HCT116 (cell line): Measurements from ENCODE around the gene GCNT1. TPM values are rescaled to one million over a fixed set of nuclear protein-coding genes. Genes with fewer than 3 reads are reported as not detected.
"Not testable (repeated sequence)": the region's sequence is repeated elsewhere in the genome, so short reads cannot be mapped to it uniquely, and the experiment has no call there.

Source experiments
- ATAC-seq: fragments of 200-7000 bp; cut with Tn5 transposase; 2 replicates; pipeline ENCODE4 v1.9.1; 2020; ENCODE audit warnings: mild to moderate bottlenecking, moderate library complexity
- BruUV-seq: library from RNA; stranded (reverse); fragments of 400-500 nt; replicated peaks from 2 replicates; lab custom pipeline; 2021; lab: Mats Ljungman, UMichigan
- CTCF ChIA-PET: fragments of 300-600 bp; sonication (Branson Sonifier 250); formaldehyde crosslinking; loops from one replicate; lab custom pipeline; 2021; ENCODE audit warnings: antibody characterized with exemption; lab: Charles Lee
- POLR2A ChIA-PET: fragments of 300-600, 350-600 bp; sonication (Branson Sonifier 250); formaldehyde crosslinking; loops from one replicate; lab custom pipeline; 2021; ENCODE audit warnings: antibody characterized with exemption; lab: Charles Lee
- RAD21 ChIA-PET, 2 experiments: fragments of 300-600 bp; sonication (Branson Sonifier 250); formaldehyde crosslinking; loops; one replicate each; lab custom pipeline; 2023; ENCODE audit warnings: low total read pairs in 2 of 2; ENCODE audit not compliant: uncharacterized antibody in 2 of 2, unreplicated experiment in 2 of 2, low non-redundant PET in 1 of 2; lab: Charles Lee
- DNase-seq: peaks from one replicate; pipeline ENCODE4 v3.0.0-alpha.2; 2010; ENCODE audit warnings: low read depth, low spot score
- H2AFZ ChIP-seq: fragments of 200-600 bp; shearing (Covaris generic), sonication (generic); 2 replicates; pipeline ENCODE4 v1.6.1; 2017; ENCODE audit warnings: low read depth, mixed run types, mixed read lengths, antibody characterized with exemption, low read length; ENCODE audit not compliant: poor library complexity, severe bottlenecking
- H3K27ac ChIP-seq: 2 replicates; pipeline ENCODE4 v1.5.1; 2012; ENCODE audit warnings: low read depth, low read length
- H3K27me3 ChIP-seq: fragments of 200-600 bp; sonication (generic); 2 replicates; pipeline ENCODE4 v1.6.1; 2016; ENCODE audit warnings: mixed run types, low read length, mixed read lengths; ENCODE audit not compliant: insufficient read depth
- H3K36me3 ChIP-seq, 2 experiments: fragments of 200-500 bp in 1 of 2; fragments of 200-600 bp in 1 of 2; sonication (Bioruptor generic) in 1 of 2; sonication (generic) in 1 of 2; 2 replicates each; pipeline versions ENCODE4 v1.5.1 to v1.6.1; 2014 to 2016; ENCODE audit warnings: low read length in 2 of 2, inconsistent platforms in 1 of 2, mixed read lengths in 1 of 2, mixed run types in 1 of 2; ENCODE audit not compliant: insufficient read depth in 2 of 2, control insufficient read depth in 1 of 2
- H3K4me1 ChIP-seq, 2 experiments: fragments of 200-600 bp in 1 of 2; sonication (generic) in 1 of 2; 2 replicates each; pipeline versions ENCODE4 v1.5.1 to v1.6.1; 2012 to 2017; ENCODE audit warnings: low read length in 2 of 2, inconsistent platforms in 1 of 2, mild to moderate bottlenecking in 1 of 2, mixed read lengths in 1 of 2, mixed run types in 1 of 2, moderate library complexity in 1 of 2; ENCODE audit not compliant: insufficient read depth in 2 of 2, control insufficient read depth in 1 of 2
- H3K4me2 ChIP-seq: fragments of 200-600 bp; sonication (generic); 2 replicates; pipeline ENCODE4 v1.6.1; 2017; ENCODE audit warnings: mixed run types, low read length, mixed read lengths
- H3K4me3 ChIP-seq, 2 experiments: fragments of 200-600 bp in 1 of 2; sonication (generic) in 1 of 2; replicated peaks in 1 of 2; 2 replicates each; pipeline ENCODE4 v1.5.1; 2011 to 2016; ENCODE audit warnings: low read length in 2 of 2, control low read depth in 1 of 2, low read depth in 1 of 2, mild to moderate bottlenecking in 1 of 2, mixed read lengths in 1 of 2, mixed run types in 1 of 2
- H3K79me2 ChIP-seq: fragments of 200-600 bp; sonication (generic); 2 replicates; pipeline ENCODE4 v1.6.1; 2017; ENCODE audit warnings: mild to moderate bottlenecking, mixed run types, low read length, moderate library complexity, mixed read lengths; ENCODE audit not compliant: insufficient read depth
- H3K9ac ChIP-seq: fragments of 200-600 bp; sonication (generic); 2 replicates; pipeline ENCODE4 v1.6.1; 2016; ENCODE audit warnings: low read length, mixed read lengths
- H3K9me2 ChIP-seq: fragments of 200-600 bp; sonication (generic), shearing (Covaris generic); 2 replicates; pipeline ENCODE4 v1.6.1; 2017; ENCODE audit warnings: mixed run types, mild to moderate bottlenecking, moderate library complexity; ENCODE audit not compliant: insufficient read depth
- H3K9me3 ChIP-seq, 2 experiments: fragments of 200-500 bp in 1 of 2; fragments of 200-600 bp in 1 of 2; sonication (Bioruptor generic) in 1 of 2; sonication (generic) in 1 of 2; 2 replicates each; pipeline ENCODE4 v1.6.1; 2014 to 2017; ENCODE audit warnings: low read length in 2 of 2, mixed read lengths in 2 of 2, inconsistent platforms in 1 of 2, low read depth in 1 of 2, mild to moderate bottlenecking in 1 of 2, mixed run types in 1 of 2, moderate library complexity in 1 of 2; ENCODE audit not compliant: control insufficient read depth in 1 of 2, insufficient read depth in 1 of 2
- H4K20me1 ChIP-seq: fragments of 200-600 bp; sonication (generic), shearing (Covaris generic); 2 replicates; pipeline ENCODE4 v1.6.1; 2017; ENCODE audit warnings: mixed run types, mild to moderate bottlenecking, moderate library complexity; ENCODE audit not compliant: insufficient read depth
- CBX3 ChIP-seq: IDR thresholded peaks from 2 replicates; pipeline ENCODE4 v1.6.1; 2012; ENCODE audit warnings: low read depth
- CEBPB ChIP-seq: IDR thresholded peaks from 2 replicates; pipeline ENCODE4 v1.6.1; 2012; ENCODE audit warnings: low read depth
- EGR1 ChIP-seq: IDR thresholded peaks from 2 replicates; pipeline ENCODE4 v1.6.1; 2012; ENCODE audit warnings: low read depth
- ELF1 ChIP-seq: IDR thresholded peaks from 2 replicates; pipeline ENCODE4 v1.6.1; 2012; ENCODE audit warnings: low read depth, borderline replicate concordance
- FOSL1 ChIP-seq: IDR thresholded peaks from 2 replicates; pipeline ENCODE4 v1.6.1; 2012; ENCODE audit warnings: low read depth
- JUND ChIP-seq: IDR thresholded peaks from 2 replicates; pipeline ENCODE4 v1.6.1; 2012
- POLR2A ChIP-seq: IDR thresholded peaks from 2 replicates; pipeline ENCODE4 v1.7.0; 2011; ENCODE audit warnings: borderline replicate concordance; ENCODE audit not compliant: insufficient read depth, insufficient read length; ENCODE audit errors: extremely low read depth
- POLR2AphosphoS5 ChIP-seq: IDR thresholded peaks from 2 replicates; pipeline ENCODE4 v1.6.1; 2011; ENCODE audit warnings: mild to moderate bottlenecking, low read depth, low read length, moderate library complexity
- SIN3A ChIP-seq: IDR thresholded peaks from 2 replicates; pipeline ENCODE4 v1.6.1; 2012; ENCODE audit warnings: low read depth
- ZNF274 ChIP-seq: fragments of 200-500 bp; sonication (Bioruptor generic); IDR thresholded peaks from 2 replicates; pipeline ENCODE4 v1.6.1; 2014; ENCODE audit warnings: mild to moderate bottlenecking, low read depth, low read length, inconsistent platforms
- intact Hi-C: fragments of 100-400 bp; cut with micrococcal nuclease; formaldehyde crosslinking; loops from 2 replicates; pipeline ENCODE4 v1.10.0; 2022
- total RNA-seq: library from RNA; stranded (reverse); gene quantifications from one replicate; pipeline ENCODE4 v1.2.1, GENCODE V29; 2021; ENCODE audit not compliant: unreplicated experiment
- TF ChIP-seq, protein P1 (sequence below), 3 experiments: fragments of 200-600 bp in 1 of 3; sonication (generic) in 1 of 3; IDR thresholded peaks in 2 of 3; conservative IDR thresholded peaks in 1 of 3; 2 replicates each; pipeline ENCODE4 v1.5.1; 2012 to 2017; ENCODE audit warnings: low read depth in 2 of 3, low read length in 2 of 3, antibody characterized with exemption in 1 of 3, borderline replicate concordance in 1 of 3, control low read depth in 1 of 3, mild to moderate bottlenecking in 1 of 3, mixed read lengths in 1 of 3, mixed run types in 1 of 3, moderate library complexity in 1 of 3; ENCODE audit not compliant: insufficient read depth in 1 of 3
- TF ChIP-seq, protein P2 (sequence below): IDR thresholded peaks from 2 replicates; pipeline ENCODE4 v1.6.1; 2012
- TF ChIP-seq, protein P3 (sequence below): IDR thresholded peaks from 2 replicates; pipeline ENCODE4 v1.6.1; 2012
- TF ChIP-seq, protein P4 (sequence below): IDR thresholded peaks from 2 replicates; pipeline ENCODE4 v1.6.1; 2012; ENCODE audit warnings: low read depth

Gene GCNT1
- total RNA-seq, 1 experiment from 2014 or later: 5.8 TPM

DNA sequence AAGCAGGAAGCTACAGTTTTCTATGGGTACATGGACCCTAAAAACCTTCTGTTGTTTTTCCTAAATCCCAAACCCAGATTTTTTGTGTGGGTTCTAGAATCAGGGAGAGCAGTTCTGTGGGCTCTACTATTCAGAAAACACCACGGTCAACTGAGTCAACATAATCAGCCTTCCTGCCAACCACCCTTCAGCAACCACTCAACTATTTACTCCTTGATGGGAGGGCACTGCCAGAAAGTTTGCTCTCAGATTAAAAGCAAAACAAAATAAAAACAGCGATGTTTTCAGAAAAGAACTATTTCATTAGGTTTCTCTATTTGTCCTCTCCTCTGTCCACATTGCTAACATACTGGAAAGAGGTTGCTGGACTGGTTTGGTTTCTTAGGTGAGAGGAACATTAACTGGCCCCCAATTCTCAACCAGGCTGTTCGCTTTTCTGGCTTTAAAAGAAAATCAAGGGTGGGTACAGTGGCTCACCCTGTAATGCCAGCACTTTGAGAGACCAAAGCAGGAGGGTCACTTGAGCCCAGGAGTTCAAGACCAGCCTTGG is 72.3 kb downstream of the GCNT1 start:
- Histone ChIP-seq H3K9me3 (no peaks in the 10 kb centered on the region), H3K4me3 (no peak overlapping the region), H3K4me2 (no peak overlapping the region), H3K36me3 (no peaks in the 10 kb centered on the region), H3K4me1 (no peaks in the 10 kb centered on the region), H3K79me2 (no peaks in the 10 kb centered on the region), H3K27me3 (no peaks in the 10 kb centered on the region), H3K27ac (no peak overlapping the region), H2AFZ (no peak overlapping the region), H3K9ac (no peak overlapping the region), H3K9me2 (no peaks in the 10 kb centered on the region), H4K20me1 (no peaks in the 10 kb centered on the region; the same call in 1 of the 2 replicates)
- no TSS peak for BruUV-seq
- CTCF ChIA-PET: no interaction called here
- no peak for DNase-seq
- RAD21 ChIA-PET: no interaction called here
- intact Hi-C loops: no loop called here
- ATAC-seq: no peak
- POLR2A ChIA-PET: no interaction called here
- TF ChIP-seq CEBPB (no peak), JUND (no peak), EGR1 (no peak), POLR2A (no peak), ZNF274 (no peak), CBX3 (no peak), ELF1 (no peak), SIN3A (no peak), POLR2AphosphoS5 (no peak), FOSL1 (no peak)
- TF ChIP-seq, protein P1, sequence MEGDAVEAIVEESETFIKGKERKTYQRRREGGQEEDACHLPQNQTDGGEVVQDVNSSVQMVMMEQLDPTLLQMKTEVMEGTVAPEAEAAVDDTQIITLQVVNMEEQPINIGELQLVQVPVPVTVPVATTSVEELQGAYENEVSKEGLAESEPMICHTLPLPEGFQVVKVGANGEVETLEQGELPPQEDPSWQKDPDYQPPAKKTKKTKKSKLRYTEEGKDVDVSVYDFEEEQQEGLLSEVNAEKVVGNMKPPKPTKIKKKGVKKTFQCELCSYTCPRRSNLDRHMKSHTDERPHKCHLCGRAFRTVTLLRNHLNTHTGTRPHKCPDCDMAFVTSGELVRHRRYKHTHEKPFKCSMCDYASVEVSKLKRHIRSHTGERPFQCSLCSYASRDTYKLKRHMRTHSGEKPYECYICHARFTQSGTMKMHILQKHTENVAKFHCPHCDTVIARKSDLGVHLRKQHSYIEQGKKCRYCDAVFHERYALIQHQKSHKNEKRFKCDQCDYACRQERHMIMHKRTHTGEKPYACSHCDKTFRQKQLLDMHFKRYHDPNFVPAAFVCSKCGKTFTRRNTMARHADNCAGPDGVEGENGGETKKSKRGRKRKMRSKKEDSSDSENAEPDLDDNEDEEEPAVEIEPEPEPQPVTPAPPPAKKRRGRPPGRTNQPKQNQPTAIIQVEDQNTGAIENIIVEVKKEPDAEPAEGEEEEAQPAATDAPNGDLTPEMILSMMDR (IDR thresholded peaks at IDR 0.05 in 2 of 3, conservative IDR thresholded peaks at IDR 0.05 in 1 of 3; ENCODE audit: borderline replicate concordance in 1 of 3, insufficient read depth in 1 of 3, low read depth in 2 of 3, low read length in 2 of 3): no peak
- TF ChIP-seq, protein P2, sequence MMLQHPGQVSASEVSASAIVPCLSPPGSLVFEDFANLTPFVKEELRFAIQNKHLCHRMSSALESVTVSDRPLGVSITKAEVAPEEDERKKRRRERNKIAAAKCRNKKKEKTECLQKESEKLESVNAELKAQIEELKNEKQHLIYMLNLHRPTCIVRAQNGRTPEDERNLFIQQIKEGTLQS: no peak
- TF ChIP-seq, protein P3, sequence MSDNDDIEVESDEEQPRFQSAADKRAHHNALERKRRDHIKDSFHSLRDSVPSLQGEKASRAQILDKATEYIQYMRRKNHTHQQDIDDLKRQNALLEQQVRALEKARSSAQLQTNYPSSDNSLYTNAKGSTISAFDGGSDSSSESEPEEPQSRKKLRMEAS: no peak
- TF ChIP-seq, protein P4, sequence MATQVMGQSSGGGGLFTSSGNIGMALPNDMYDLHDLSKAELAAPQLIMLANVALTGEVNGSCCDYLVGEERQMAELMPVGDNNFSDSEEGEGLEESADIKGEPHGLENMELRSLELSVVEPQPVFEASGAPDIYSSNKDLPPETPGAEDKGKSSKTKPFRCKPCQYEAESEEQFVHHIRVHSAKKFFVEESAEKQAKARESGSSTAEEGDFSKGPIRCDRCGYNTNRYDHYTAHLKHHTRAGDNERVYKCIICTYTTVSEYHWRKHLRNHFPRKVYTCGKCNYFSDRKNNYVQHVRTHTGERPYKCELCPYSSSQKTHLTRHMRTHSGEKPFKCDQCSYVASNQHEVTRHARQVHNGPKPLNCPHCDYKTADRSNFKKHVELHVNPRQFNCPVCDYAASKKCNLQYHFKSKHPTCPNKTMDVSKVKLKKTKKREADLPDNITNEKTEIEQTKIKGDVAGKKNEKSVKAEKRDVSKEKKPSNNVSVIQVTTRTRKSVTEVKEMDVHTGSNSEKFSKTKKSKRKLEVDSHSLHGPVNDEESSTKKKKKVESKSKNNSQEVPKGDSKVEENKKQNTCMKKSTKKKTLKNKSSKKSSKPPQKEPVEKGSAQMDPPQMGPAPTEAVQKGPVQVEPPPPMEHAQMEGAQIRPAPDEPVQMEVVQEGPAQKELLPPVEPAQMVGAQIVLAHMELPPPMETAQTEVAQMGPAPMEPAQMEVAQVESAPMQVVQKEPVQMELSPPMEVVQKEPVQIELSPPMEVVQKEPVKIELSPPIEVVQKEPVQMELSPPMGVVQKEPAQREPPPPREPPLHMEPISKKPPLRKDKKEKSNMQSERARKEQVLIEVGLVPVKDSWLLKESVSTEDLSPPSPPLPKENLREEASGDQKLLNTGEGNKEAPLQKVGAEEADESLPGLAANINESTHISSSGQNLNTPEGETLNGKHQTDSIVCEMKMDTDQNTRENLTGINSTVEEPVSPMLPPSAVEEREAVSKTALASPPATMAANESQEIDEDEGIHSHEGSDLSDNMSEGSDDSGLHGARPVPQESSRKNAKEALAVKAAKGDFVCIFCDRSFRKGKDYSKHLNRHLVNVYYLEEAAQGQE: no peak

DNA sequence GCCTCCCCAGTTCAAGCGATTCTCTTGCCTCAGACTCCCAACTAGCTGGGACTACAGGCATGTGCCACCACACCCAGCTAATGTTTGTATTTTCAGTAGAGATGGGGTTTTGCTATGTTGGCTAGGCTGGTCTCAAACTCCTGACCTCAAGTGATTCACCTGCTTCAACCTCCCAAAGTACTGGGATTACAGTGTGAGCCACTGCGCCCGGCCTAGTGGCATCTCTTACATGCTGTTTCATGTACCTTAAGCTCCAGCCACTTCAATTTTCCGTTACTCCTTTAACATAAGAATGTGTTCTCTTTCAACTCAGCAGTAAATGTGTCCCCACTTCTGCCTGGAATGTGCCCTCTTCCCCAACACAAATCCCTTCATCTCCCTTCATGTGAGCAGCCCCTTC is 73.9 kb downstream of the GCNT1 start:
- H4K20me1 ChIP-seq, H3K79me2 ChIP-seq, H3K36me3 ChIP-seq, intact Hi-C loops, RAD21 ChIA-PET, H3K9me2 ChIP-seq, H3K4me3 ChIP-seq, BruUV-seq, H3K4me1 ChIP-seq, H3K9ac ChIP-seq, H3K4me2 ChIP-seq, H2AFZ ChIP-seq, H3K27me3 ChIP-seq, DNase-seq, CTCF ChIA-PET, POLR2A ChIA-PET, H3K9me3 ChIP-seq, ATAC-seq, H3K27ac ChIP-seq: not testable (repeated sequence)
